NOMO-1 treated with DMSO at 0.1 percent for 48 hours (cell line): ENCODE data around the gene ZDHHC18.

Experiments
- DNase-seq: peaks from one replicate; lab custom pipeline; 2025; ENCODE audit not compliant: unreplicated experiment; lab: John Stamatoyannopoulos, UW

The ZDHHC18 gene, protein sequence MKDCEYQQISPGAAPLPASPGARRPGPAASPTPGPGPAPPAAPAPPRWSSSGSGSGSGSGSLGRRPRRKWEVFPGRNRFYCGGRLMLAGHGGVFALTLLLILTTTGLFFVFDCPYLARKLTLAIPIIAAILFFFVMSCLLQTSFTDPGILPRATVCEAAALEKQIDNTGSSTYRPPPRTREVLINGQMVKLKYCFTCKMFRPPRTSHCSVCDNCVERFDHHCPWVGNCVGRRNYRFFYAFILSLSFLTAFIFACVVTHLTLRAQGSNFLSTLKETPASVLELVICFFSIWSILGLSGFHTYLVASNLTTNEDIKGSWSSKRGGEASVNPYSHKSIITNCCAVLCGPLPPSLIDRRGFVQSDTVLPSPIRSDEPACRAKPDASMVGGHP

DNA sequence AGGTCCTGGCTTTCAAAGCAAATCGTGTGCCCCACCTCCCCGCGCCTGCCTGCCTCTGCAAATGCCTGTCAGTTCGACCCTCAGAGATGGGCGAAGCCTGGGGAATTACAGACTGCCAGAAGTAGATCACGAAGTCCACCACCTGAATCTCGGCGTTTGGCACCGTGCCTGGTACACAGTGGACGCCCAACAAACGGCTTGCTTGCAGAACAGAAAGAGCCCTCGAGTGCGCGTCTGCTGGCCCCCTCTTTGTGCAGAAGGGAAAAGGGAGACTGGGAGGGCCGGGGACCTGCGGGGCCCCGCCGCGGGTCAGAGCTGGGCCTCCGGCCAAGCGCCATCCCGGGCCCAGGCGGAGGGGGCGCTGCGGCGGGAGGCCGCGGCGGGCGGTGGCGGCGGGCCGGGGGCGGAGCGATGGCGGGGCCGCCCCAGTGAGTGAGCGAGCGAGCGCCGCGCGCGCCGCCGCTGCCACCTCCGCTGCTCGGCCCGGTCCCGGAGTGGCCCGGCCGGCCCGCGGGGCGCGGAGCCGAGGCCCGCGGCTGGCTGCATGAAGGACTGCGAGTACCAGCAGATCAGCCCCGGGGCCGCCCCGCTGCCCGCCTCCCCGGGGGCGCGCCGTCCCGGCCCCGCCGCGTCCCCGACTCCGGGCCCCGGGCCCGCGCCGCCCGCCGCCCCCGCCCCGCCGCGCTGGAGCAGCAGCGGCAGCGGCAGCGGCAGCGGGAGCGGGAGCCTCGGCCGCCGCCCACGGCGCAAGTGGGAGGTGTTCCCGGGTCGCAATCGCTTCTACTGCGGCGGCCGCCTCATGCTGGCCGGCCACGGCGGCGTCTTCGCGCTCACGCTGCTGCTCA lies at the start of gene ZDHHC18:
Gene ZDHHC18 (plus strand): TSS at position 428 of the 845 bp plus-strand sequence. CDS start 117 bp downstream, at position 545.
- peak; percentile 28 for DNase-seq

DNA sequence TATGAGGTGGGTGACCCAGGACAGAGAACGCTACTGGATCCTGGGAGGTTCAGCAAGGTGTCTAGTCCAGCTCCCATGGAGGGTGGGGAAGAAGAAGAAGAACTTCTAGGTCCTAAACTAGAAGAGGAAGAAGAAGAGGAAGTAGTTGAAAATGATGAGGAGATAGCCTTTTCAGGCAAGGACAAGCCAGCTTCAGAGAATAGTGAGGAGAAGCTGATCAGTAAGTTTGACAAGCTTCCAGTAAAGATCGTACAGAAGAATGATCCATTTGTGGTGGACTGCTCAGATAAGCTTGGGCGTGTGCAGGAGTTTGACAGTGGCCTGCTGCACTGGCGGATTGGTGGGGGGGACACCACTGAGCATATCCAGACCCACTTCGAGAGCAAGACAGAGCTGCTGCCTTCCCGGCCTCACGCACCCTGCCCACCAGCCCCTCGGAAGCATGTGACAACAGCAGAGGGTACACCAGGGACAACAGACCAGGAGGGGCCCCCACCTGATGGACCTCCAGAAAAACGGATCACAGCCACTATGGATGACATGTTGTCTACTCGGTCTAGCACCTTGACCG lies 47.3 kb upstream of the ZDHHC18 start:
- DNase-seq = peak; percentile 39

DNA sequence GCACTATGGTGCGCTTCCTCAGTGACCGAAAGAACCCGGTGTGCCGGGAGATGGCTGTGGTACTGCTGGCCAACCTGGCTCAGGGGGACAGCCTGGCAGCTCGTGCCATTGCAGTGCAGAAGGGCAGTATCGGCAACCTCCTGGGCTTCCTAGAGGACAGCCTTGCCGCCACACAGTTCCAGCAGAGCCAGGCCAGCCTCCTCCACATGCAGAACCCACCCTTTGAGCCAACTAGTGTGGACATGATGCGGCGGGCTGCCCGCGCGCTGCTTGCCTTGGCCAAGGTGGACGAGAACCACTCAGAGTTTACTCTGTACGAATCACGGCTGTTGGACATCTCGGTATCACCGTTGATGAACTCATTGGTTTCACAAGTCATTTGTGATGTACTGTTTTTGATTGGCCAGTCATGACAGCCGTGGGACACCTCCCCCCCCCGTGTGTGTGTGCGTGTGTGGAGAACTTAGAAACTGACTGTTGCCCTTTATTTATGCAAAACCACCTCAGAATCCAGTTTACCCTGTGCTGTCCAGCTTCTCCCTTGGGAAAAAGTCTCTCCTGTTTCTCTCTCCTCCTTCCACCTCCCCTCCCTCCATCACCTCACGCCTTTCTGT lies 46.0 kb upstream of the ZDHHC18 start:
- DNase-seq = no peak

DNA sequence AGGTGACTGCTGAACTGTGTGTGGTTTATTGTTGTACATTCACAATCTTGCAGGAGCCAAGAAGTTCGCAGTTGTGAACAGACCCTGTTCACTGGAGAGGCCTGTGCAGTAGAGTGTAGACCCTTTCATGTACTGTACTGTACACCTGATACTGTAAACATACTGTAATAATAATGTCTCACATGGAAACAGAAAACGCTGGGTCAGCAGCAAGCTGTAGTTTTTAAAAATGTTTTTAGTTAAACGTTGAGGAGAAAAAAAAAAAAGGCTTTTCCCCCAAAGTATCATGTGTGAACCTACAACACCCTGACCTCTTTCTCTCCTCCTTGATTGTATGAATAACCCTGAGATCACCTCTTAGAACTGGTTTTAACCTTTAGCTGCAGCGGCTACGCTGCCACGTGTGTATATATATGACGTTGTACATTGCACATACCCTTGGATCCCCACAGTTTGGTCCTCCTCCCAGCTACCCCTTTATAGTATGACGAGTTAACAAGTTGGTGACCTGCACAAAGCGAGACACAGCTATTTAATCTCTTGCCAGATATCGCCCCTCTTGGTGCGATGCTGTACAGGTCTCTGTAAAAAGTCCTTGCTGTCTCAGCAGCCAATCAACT lies 45.2 kb upstream of the ZDHHC18 start:
- no peak for DNase-seq

DNA sequence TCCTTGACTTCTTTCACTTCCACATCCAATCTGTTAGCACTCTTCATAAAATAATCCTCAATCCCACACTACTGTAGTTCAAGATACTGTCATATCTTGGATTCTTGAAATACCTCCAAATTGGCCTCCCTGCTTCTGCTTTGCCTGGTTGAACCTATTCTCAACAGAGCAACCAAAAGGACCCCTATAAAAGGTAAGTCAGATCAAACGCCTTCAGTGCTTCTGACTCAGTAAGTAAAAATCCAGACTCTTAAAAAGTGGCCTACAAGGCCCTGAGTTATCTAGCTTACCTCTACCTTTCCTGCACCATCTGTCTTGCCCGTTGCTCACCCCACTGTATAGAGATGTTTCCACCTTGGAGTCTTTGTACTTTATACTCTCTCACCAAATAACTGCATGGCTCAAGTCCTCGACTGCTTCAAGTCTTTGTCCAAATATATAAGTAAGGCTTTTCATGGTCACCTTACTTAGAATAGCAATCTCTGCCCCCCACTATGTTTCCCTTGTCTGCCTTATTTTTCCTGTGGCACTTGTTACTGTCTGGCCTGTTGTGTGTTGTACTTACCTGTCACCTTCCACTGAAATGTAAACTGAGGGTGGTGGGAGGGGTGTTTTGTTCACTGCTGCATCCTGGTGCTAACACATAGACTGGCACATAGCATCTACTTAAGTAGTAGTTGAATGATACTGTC lies 43.8 kb upstream of the ZDHHC18 start:
- no peak for DNase-seq

DNA sequence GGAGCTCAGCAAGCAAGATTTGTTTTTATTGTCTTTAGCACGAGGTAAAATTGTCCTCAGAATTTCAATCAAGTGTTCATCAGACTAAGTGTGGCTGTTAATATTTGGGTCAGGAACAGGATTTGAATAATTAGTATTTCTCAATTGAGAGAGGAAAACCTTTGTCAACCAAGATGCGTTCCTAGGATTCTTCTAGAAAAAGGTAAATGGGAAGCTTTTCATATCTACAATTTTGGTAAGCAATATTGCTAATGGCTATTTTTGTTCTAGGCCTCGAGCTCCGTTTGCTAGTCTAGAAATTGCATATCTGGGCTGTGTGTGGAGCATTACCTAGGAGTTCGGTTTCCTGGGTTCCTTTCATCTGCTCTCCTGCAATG lies 42.9 kb upstream of the ZDHHC18 start:
- no peak for DNase-seq

DNA sequence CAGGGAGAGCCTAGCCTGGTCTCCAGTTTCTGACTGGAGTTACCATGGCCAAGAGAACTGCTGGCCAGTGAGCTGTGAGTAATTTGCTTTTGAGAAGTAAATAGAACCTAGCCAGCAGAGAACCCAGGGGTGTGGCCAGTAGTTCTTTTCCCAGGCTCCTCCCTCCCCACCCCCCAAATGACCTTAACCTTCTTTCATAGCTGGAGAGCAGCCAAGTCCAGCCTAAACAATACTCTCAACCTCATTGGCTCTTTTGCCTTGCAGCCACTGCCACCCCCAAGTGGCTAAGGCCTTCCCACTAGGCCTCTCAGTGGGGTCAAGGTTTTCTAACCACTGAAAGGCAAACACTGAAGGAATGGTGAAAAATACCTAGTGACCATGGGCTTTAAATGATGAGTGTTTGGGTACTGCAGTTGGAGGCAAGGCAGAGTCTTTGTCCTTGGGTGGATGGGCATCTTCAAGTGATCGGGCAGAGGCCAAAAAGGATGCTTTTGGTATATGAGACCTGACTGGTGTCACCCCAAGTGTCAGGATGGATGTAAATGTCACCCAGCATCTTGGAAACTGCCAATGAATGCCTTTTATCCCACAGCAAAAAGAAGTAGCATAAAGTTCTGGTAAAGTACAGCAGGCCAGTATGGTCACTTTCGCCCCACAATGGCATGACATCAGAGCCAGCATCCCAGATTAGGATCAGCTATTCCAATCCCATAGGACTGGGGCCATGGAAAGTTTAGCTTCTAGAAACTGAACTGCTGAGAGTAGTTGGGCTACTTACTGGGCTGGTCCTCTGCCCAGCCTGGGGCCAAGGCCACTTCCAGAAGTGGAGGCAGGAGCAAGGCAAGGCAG lies 42.2 kb upstream of the ZDHHC18 start:
- peak; percentile 16 for DNase-seq

DNA sequence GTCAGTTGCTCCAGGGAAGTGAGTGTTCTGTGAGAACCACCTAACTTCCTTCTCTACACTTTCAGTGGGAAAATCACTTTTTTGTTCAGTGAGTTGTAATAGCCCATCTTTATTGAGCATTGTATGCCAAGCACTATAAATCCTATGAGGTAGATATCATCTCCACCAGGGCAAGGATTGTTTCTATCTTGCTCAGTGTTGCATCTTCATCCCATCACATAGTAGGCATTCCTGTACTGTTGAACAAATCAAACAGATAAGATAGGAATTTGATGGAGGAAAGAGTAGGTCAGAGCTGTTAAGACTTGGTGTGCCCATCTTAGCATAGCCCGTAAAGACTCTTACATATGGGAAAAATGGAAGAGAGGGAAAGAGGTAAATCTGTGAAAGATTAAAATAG lies 41.6 kb upstream of the ZDHHC18 start:
- DNase-seq = no peak

DNA sequence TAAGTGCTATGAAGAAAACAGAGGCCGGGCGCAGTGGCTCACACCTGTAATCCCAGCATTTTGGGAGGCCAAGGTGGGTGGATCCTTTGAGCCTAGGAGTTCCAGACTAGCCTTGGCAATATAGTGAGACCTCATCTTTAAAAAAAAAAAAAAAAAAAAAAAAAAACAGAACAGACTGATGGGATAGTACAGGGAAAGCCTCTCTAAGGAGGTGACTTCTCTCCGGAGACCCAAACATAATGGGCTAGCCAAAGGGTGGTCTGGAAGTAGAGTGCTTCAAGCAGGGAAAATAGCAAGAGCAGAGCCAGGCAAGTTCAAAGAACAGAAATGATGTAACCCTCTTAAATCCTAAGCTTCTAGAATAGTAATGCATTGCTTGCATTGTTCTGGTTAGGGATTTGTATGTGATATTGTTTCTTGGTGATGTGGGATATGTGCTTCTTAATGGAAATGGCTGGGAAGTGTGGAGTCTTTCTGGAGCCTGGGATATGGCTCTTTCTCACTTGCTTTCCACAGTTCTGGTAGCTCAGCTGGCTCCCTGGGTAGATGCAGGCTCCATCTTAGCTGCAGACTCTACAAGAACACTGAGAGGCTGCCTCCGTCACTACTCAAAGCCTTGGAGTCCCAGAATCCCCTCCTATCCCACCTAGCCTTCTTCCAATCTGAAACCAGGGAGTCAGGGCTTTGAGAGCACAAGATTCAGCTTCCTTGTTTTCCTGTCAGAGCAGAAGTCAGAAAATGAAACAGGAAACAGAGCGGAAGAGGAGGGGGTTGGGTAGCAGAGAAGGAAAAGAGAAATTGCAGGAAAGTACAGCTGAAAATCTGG lies 40.7 kb upstream of the ZDHHC18 start:
- DNase-seq = peak; percentile 53

DNA sequence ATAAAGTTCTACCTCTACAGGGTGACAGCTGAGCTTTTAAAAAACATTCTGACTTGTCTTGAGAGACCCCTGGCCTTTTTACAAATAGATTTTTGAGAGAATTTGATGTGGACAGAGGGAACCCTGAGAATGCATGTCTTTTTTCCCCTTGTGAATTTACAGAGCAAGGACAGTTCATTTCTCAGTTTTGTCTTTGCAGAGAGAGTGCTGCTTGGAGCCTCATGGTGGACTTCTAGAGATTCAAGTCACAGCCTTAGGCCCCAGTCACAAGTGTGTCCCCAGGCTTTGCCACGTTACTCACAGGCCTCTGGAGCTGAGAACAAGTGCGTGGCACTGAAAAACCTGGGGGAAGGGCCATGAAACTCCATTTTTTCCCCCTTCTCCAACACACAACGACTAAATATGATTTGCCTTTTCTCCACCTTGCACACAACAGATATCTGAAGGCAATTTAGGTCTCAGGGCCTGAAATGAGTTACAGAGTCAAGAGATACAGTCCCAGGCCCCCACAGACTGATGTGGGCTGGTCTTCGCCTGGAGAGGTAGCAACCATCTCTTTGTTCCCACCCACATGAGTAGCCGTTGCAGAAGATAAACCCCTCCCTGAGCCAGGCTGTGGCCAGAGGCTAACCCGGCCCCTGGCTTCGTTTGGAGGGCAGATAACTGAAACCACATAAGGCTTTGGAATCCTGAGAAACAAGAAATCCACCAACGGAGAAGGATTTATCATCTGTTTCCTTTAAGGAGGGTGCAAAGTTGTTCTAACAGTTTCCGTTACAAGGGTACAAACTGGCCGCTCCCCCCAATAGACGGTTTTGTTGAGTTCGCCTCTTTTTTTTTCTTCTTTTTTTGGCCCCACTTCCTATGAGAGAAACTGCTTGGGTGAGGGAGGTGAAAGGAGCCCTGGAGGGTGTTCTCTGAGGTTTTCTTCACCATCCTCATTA lies 39.8 kb upstream of the ZDHHC18 start:
- DNase-seq = peak; percentile 88

DNA sequence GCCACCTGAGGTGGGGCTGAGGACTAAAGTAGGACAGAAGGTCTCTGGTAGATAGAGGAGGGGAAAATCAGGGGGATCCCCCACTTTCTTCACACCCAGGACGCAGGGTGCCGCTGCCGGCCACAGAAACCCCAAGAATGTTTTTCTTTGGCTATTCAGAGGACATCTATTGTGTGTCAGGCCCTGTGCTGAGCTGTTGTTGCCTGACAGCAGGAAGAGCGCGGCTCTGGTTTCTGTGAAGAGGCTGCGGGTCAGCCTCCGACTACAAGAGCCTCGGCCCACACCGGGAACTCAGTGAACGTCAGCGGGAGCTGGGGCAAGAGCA lies 39.1 kb upstream of the ZDHHC18 start:
- no peak for DNase-seq

DNA sequence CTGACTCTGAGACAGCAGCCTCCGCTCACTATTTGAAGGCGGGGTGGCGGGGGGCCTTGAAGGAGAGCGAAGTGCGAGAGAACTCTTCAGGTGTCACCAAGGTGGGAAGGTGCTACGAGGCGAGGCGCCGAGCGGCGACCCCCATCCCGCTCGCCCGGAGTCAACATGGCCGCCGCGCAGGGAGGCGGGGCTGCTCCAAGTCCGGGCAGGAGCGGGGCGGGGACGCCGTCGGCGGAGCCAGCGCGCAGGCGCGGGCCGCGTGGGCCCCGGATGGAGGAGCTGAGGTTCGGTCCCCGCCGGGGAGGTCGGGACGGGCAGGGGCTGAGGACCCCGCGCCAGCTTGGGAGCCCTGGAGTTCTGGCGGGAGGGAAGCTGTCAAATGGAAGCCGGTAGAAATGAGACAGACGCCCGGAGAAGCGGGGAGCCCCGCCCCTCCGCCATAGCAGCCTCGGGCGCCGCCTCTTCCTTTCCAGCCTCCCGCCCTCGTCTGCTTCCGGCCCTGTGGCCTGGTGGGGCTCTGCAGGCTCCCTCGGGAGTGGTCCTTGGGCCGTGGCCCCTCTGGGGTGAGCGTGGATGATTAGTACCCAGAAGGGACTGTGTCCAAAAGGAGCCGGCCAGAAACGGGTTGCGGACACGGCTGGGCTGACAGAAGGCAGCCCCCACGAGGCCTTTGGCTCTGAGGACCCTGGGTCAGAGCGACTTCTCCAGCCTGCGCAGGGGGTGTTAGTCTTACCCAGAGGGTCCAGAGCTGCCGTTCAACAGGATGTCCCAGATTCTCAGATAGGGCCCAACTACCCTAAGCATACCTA lies 38.6 kb upstream of the ZDHHC18 start, which contains the start of gene PIGV:
Gene PIGV (plus strand): TSS at position 245 of the 809 bp plus-strand sequence. CDS start 2,866 bp downstream, outside the sequence.
- peak; percentile 82 for DNase-seq

DNA sequence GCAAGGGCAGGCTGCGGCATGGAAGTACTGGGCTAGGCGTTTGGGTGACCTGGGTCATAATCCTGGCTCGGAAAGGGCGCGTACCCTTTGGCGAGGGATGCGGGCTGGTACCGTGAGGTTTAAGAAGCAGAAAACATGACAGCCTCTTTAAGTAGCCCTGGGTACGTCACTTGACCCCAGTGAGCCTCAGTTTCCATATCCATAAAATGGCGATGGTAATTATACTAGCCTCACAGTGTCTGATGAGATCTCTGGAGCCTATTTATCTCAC lies 38.0 kb upstream of the ZDHHC18 start:
- DNase-seq = no peak

DNA sequence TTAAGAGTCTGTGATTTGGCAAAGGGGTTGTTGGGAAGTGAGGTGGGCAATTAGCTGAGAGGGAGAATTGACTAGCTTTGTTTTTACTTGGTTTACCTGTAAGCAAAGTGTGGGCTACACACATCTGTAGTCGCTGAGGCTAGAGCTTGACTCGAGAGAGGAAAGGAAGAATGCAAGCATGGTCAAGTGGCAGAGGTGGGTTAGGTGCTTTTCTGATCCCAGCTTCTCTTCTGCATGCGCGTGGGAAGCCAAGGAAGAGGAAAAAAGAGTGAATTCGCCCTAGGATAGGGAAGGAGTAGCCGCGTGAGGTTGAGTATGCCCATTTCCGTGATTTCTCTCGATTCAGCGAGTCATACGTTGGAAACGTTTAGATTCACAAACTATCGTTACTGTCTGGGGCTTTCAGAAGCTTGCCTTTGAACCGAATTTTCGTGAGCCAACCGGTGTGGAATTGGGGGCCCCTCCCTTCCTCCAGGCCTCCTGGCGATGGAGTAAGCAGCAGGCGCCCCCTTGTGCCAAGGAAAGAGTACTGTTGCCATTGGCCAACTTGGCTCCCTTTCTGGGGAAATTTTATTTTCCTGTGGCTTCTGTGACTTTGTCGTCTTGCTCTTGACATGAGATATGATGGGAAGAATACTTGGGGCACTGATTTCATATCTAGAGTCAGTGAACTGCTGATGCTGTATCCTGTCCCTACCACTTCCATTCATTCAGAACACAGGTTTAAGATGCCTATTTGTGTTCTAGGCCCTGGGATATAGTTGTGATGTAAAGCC lies 37.5 kb upstream of the ZDHHC18 start:
- DNase-seq = peak; percentile 86

DNA sequence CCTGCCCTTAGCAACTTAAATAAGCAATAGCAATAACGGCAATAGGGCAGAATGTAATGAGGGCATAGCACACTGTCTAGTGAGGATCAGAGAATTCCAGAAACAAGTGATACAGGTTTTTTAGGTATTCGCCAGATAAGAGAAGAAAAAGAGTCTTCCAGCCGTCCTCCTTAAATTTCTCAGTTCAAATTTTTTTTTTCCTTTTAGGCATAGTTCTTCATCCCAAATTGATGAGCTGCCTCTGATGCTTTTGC lies 36.9 kb upstream of the ZDHHC18 start:
- no peak for DNase-seq

DNA sequence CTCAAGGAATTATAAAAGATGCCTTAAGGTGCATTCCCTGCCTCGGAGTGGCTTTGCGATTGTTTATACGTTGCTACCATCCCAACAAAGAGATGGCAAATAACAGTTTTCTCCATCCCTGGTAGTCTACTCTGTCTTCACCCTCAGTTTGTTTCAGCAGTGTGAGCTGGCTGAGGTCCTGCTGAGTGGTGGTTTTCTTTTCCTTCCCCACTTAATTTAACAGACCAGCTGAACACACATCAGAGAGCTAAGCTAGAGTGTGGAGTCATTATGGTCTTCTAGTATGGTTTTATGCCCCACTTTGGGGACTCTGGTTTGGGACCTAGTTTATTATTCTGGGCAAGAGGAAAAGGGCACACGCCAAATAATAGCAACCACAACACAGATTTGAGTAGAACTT lies 36.6 kb upstream of the ZDHHC18 start:
- DNase-seq = no peak

DNA sequence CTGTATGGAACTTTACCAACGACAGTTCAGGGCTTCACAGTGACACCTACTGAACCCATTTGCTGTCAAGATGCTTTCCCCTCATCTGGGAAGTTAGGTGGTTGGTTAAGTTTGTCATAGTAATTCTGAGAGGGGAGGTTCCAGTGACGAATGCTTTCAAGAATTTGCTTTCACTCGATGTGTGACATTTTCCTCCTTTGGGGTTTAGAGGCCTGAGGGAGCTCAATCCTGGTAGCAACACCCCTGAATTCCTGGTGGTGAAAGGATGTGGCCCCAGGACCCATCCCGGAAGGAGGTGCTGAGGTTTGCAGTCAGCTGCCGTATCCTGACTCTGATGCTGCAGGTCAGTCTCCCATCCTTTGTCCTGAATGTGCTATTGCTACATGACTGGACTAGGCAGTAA lies 35.9 kb upstream of the ZDHHC18 start:
- no peak for DNase-seq
